SU-DHL-6 (cell line): ENCODE measurements around the gene TBRG4.

Source experiments
- H2AFZ ChIP-seq: fragments of 200-600 bp; sonication (generic); 2 replicates; pipeline ENCODE4 v1.6.1; 2014; ENCODE audit warnings: low read depth, mild to moderate bottlenecking, moderate library complexity, mixed read lengths, antibody characterized with exemption, low read length; ENCODE audit not compliant: severe bottlenecking
- H3F3A ChIP-seq: fragments of 200-600 bp; shearing (Covaris generic); 2 replicates; pipeline ENCODE4 v1.6.0; 2016; ENCODE audit warnings: antibody characterized with exemption, mild to moderate bottlenecking; ENCODE audit not compliant: insufficient read depth
- H3K27ac ChIP-seq: fragments of 200-600 bp; sonication (generic); 2 replicates; pipeline ENCODE4 v1.5.1; 2016; ENCODE audit warnings: low read depth, mild to moderate bottlenecking, low read length, moderate library complexity, mixed read lengths
- H3K27me3 ChIP-seq: fragments of 200-600 bp; sonication (generic), shearing (Covaris generic); 2 replicates; pipeline ENCODE4 v1.6.0; 2014; ENCODE audit warnings: mild to moderate bottlenecking, low read length
- H3K36me3 ChIP-seq: fragments of 200-600 bp; sonication (generic); 2 replicates; pipeline ENCODE4 v1.6.1; 2014; ENCODE audit warnings: mild to moderate bottlenecking, low read length, mixed read lengths
- H3K4me2 ChIP-seq: fragments of 300-600, 200-600 bp; shearing (Covaris generic), sonication (generic); 2 replicates; pipeline ENCODE4 v1.6.0; 2014; ENCODE audit warnings: low read length, low read depth, mild to moderate bottlenecking; ENCODE audit not compliant: poor library complexity, severe bottlenecking
- H3K4me3 ChIP-seq: fragments of 200-600 bp; sonication (generic); 2 replicates; pipeline ENCODE4 v1.5.1; 2014; ENCODE audit warnings: antibody characterized with exemption, low read length, mild to moderate bottlenecking, mixed read lengths; ENCODE audit not compliant: insufficient read depth, poor library complexity, severe bottlenecking
- H3K79me2 ChIP-seq: fragments of 200-600 bp; sonication (generic); 2 replicates; pipeline ENCODE4 v1.6.1; 2014; ENCODE audit warnings: mild to moderate bottlenecking, low read length, moderate library complexity; ENCODE audit not compliant: insufficient read depth
- H3K9ac ChIP-seq: fragments of 200-600 bp; sonication (generic); 2 replicates; pipeline ENCODE4 v1.7.0; 2014; ENCODE audit warnings: mild to moderate bottlenecking, low read length
- H3K9me2 ChIP-seq: fragments of 200-600 bp; sonication (generic); replicated peaks from 2 replicates; pipeline ENCODE4 v1.6.1; 2014; ENCODE audit warnings: low read length; ENCODE audit not compliant: insufficient read depth
- H3K9me3 ChIP-seq: fragments of 200-600 bp; sonication (generic); 2 replicates; pipeline ENCODE4 v1.6.1; 2014; ENCODE audit warnings: low read length, mixed read lengths; ENCODE audit not compliant: insufficient read depth
- H4K20me1 ChIP-seq: fragments of 200-600 bp; sonication (generic); 2 replicates; pipeline ENCODE4 v1.6.1; 2014; ENCODE audit warnings: low read depth, mild to moderate bottlenecking, antibody characterized with exemption, low read length, moderate library complexity, mixed read lengths
- EZH2phosphoT487 ChIP-seq: fragments of 200-600 bp; sonication (generic), shearing (Covaris generic); conservative IDR thresholded peaks from 2 replicates; pipeline ENCODE4 v1.6.1; 2018; ENCODE audit warnings: mild to moderate bottlenecking, antibody characterized with exemption, low read length, moderate library complexity, mixed read lengths
- TF ChIP-seq, protein P1 (sequence below): fragments of 200-600 bp; sonication (generic); IDR thresholded peaks from one replicate; pipeline ENCODE4 v1.5.1; 2017; ENCODE audit warnings: antibody characterized with exemption, mild to moderate bottlenecking, low read length, moderate library complexity; ENCODE audit not compliant: insufficient read depth, poor library complexity, severe bottlenecking

Gene TBRG4

DNA sequence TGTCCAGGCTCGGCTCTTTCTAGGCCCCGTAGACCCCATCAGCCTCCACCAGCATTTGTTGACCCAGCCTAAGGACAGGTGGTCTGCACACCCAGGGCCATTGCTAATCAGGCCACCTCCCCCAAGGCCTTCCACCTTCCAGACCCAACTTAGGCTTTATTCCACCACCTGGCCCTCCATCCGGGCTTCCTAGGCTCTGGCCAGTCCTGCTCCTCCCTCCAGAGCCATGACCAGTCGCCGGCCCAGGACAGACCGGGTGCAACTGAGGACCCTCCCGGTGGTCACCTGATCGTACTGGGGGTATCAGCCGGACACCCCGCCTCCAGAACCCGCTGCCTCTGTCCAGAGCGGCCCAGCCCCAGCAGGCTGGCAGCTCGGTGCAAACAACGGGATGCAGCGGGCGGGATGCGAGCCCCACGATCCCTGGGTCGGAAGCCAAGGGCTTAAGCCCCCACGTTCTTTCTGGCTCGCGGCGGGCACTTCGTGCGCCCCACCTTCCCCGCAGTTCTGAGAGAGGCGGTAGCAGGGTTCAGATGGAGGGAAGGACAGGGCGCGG, 23.3 kb downstream of the TBRG4 start:
- H3K9me3 ChIP-seq: no peaks in the 10 kb centered on the region
- no peak overlapping the region for H2AFZ ChIP-seq
- TF ChIP-seq, protein P1, sequence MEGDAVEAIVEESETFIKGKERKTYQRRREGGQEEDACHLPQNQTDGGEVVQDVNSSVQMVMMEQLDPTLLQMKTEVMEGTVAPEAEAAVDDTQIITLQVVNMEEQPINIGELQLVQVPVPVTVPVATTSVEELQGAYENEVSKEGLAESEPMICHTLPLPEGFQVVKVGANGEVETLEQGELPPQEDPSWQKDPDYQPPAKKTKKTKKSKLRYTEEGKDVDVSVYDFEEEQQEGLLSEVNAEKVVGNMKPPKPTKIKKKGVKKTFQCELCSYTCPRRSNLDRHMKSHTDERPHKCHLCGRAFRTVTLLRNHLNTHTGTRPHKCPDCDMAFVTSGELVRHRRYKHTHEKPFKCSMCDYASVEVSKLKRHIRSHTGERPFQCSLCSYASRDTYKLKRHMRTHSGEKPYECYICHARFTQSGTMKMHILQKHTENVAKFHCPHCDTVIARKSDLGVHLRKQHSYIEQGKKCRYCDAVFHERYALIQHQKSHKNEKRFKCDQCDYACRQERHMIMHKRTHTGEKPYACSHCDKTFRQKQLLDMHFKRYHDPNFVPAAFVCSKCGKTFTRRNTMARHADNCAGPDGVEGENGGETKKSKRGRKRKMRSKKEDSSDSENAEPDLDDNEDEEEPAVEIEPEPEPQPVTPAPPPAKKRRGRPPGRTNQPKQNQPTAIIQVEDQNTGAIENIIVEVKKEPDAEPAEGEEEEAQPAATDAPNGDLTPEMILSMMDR: no peak
- TF ChIP-seq EZH2phosphoT487: no peak
- no peaks in the 10 kb centered on the region for H3K36me3 ChIP-seq
- no peaks in the 10 kb centered on the region for H3K9me2 ChIP-seq
- H3F3A ChIP-seq: no peaks in the 10 kb centered on the region
- no peak overlapping the region for H3K4me3 ChIP-seq
- H4K20me1 ChIP-seq: no peaks in the 10 kb centered on the region
- H3K27ac ChIP-seq: no peak overlapping the region
- H3K27me3 ChIP-seq: no peaks in the 10 kb centered on the region
- no peaks in the 10 kb centered on the region for H3K79me2 ChIP-seq
- H3K9ac ChIP-seq: no peak overlapping the region
- no peak overlapping the region for H3K4me2 ChIP-seq

DNA sequence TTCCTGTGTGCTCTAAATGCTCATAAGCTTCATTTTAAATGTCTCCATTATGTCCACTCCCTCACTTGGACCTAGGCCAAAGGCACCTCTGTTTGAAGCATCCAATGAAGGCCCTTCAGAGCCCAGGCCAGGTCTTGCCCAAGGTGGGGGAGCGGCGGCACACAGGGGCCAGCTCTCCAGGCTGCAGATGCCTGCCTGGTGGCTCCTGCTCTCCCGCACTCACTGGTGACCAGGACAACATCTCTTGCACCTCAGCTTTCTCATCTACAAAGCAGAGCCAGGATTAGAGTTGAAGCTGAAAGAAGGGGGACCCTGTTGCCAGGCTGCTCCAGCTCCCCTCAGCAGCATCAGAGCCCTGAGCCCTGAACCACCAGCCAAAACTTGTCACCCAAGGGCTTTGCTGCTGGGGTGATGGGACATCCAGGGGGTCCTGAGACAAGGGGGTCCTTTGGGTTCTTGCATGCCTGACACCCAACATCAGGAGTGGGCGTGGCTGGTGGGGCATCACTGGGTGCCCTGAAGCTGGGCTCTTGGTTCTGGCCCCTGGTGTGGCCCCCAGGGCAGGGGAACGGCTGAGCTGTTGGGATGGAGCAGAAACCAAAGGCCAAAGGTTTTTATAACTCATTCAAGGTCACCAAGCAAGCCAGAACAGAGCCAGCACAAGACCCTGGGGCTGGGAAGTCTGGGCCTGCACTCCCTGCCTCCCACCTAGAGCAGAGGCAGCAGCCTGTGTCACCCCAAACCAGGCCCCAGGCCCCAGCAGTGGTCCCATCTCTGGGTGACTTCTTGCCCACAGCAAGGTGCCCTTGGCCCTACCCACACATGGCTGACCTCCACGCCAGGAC, 24.0 kb downstream of the TBRG4 start:
- no peak overlapping the region for H3K4me2 ChIP-seq
- H3K79me2 ChIP-seq: no peaks in the 10 kb centered on the region
- no peak overlapping the region for H3K9ac ChIP-seq
- no peak overlapping the region for H2AFZ ChIP-seq
- H3K9me2 ChIP-seq: no peaks in the 10 kb centered on the region
- no peaks in the 10 kb centered on the region for H3K36me3 ChIP-seq
- TF ChIP-seq, protein P1: no peak
- no peak for TF ChIP-seq EZH2phosphoT487
- no peak overlapping the region for H3K4me3 ChIP-seq
- no peak overlapping the region for H3K27ac ChIP-seq
- no peaks in the 10 kb centered on the region for H3K27me3 ChIP-seq
- H3K9me3 ChIP-seq: no peaks in the 10 kb centered on the region
- no peaks in the 10 kb centered on the region for H3F3A ChIP-seq
- no peaks in the 10 kb centered on the region for H4K20me1 ChIP-seq

DNA sequence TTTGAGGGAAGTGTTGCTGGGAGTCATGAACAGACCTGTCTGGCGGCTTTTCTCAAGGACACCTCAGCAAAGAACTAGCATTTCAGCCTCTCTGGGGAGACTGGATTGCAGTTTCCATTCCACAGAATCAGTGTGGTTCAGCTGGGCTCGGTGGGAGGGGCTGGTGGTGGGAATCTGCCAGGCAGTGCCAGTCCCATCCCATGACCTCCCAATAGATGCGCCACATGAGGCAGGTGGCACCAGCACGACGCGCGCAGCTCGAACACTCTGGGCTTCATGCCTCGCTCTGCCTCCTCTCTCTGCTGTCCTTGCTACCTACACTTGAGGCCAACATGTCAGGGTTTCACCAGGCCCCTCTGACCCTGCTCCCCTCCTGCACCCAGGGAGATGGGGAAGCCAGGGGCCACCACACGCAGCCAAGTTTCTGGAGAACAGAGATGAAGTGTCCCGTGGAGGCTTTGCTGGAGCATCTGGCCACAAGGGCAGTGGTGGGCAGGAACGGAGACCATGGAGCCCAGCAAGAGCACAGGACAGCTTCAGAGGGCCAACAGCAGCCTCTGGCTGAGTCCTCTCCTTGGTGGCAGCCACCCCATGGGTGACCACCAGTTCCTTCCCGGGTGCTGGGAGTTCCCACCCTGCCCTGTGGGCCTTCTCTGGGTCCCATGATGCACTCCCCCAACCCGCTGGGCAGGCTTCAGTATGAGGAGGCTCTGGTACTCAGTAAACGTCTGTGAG, 25.0 kb downstream of the TBRG4 start:
- Histone ChIP-seq H4K20me1 (no peaks in the 10 kb centered on the region), H3K4me2 (no peak overlapping the region), H3K27me3 (no peaks in the 10 kb centered on the region), H3K79me2 (no peaks in the 10 kb centered on the region), H3K9ac (no peak overlapping the region), H3F3A (no peaks in the 10 kb centered on the region), H3K9me2 (no peaks in the 10 kb centered on the region), H3K36me3 (no peaks in the 10 kb centered on the region), H3K4me3 (no peak overlapping the region), H3K9me3 (no peaks in the 10 kb centered on the region), H3K27ac (no peak overlapping the region), H2AFZ (no peak overlapping the region)
- no peak for TF ChIP-seq EZH2phosphoT487
- TF ChIP-seq, protein P1: no peak
